ENCODE results near the gene PPP4C.

Gene PPP4C

DNA sequence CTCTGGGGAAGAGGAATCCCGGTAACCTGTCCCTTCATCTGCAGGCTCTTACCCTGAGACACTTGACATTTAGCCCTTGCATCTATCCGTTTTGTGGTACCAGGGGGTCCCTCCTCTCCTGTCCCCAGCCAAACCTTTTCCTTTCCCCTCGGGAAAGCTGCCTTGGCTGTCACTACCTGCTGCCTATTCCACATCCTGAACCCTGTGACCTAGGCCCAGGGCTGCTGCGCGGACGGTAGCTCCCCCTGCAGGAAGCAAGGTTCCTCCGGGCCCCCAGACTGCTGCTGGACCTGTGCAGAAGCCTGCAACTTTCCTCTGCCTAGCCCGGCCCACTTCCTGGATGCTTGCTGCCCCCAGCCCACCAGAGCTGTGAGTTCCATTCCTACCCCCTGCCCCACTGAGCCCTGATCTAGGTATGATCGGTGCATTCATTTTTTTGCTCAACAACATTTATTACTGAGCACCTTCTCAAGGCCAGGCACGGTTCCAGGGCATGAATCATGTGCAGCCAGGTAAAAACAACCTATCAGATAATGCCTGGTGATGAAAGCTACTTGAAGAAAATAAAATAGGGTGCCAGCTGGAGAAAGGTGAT lies 20.7 kb upstream of the PPP4C start:
- no peak overlapping the region for H3K4me3 ChIP-seq (ENCODE audit: low read length)
- peak; percentile 88 for DNase-seq (ENCODE audit: low read depth)
- TF ChIP-seq, protein P1, sequence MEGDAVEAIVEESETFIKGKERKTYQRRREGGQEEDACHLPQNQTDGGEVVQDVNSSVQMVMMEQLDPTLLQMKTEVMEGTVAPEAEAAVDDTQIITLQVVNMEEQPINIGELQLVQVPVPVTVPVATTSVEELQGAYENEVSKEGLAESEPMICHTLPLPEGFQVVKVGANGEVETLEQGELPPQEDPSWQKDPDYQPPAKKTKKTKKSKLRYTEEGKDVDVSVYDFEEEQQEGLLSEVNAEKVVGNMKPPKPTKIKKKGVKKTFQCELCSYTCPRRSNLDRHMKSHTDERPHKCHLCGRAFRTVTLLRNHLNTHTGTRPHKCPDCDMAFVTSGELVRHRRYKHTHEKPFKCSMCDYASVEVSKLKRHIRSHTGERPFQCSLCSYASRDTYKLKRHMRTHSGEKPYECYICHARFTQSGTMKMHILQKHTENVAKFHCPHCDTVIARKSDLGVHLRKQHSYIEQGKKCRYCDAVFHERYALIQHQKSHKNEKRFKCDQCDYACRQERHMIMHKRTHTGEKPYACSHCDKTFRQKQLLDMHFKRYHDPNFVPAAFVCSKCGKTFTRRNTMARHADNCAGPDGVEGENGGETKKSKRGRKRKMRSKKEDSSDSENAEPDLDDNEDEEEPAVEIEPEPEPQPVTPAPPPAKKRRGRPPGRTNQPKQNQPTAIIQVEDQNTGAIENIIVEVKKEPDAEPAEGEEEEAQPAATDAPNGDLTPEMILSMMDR (IDR thresholded peaks at IDR 0.05; ENCODE audit: insufficient read depth, low read depth, low read length, missing control alignments), result peak; percentile 70

DNA sequence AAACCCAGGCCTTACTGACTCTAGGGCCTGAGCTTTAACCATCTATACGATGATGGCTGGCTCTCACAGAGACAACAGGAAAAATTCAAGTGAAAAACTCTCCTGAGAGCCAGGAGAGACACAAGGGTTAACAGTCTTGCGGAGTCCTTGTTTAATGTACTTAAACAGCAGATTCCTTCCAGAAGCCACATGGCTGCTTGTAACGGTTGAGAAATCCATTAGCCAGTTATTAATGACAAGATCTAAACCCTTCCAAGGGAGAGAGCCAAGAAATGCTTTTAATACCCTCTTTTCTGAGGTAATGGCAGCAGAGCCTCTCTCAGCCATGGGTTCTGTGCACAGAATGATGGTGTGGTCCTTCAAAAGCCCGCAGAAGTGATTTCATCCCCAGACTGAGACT lies 15.4 kb upstream of the PPP4C start:
- no peak overlapping the region for H3K4me3 ChIP-seq (ENCODE audit: low read length)
- TF ChIP-seq, protein P1 (IDR thresholded peaks at IDR 0.05; ENCODE audit: insufficient read depth, low read depth, low read length, missing control alignments), result no peak
- DNase-seq (ENCODE audit: low read depth), result no peak

DNA sequence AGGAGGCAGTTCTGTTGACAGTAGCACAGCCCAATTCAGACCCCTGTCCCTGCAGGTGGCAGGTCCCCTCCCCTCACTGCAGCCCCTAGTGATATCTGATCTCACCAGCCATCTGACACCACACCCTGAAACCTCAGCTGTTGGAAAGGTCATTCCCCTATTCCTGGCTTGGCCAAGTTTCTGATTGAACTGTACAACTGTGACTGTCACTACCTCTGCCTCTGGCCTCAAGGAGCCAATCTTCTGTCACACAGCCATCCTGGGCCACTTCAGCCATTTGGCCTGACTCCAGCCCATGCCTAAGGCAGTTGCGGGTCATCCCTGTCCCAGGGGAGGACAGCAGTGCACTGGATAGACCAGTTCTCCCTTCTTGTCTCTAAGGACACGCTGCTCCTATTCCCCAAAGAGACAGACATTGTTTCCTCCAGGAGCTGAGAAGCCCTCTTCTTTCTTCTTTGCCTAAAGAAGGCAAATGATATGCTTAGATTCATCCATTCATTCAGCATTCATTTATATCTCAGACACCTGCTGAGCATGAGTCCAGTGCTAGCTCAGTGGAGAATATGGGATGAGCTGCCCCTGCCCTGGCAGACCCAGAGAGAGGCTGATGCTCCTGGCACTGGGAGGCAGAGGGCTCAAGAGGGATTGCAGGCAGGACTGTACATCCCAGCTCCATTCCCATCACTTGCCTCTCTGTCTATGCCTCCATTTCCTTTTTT lies 14.8 kb upstream of the PPP4C start:
- TF ChIP-seq, protein P1 (IDR thresholded peaks at IDR 0.05; ENCODE audit: insufficient read depth, low read depth, low read length, missing control alignments), result no peak
- no peak for DNase-seq (ENCODE audit: low read depth)
- no peak overlapping the region for H3K4me3 ChIP-seq (ENCODE audit: low read length)

DNA sequence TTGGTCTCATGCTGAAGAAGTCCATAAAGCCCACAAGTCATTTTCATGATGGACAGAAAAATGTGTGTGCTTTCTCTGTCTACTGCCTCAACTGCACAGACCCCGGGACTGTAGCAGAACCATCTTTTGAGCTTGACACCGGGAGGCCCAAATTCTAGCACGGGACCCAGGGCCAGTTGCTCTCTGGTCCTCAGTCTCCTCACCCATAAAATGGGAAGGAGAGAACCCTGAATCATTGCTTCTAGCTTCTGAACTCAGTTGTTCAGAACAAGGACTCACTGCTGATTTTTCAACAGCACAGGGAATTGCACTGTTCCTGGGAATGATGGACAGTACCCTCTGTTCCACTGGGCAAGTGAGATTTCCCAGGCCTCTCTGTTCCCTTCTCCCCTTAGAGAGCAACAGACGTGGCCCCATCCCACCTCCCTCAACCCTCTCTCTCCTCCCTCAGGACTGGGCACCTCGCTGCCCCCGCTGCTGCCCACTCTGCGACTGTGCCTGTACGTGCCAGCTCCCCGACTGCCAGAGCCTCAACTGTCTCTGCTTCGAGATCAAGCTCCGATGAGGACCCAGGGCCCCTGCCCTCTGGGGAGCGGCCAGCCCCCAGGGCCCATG lies 12.4 kb upstream of the PPP4C start:
- H3K4me3 ChIP-seq (ENCODE audit: low read length), result peak overlapping the region; percentile 96
- TF ChIP-seq, protein P1 (IDR thresholded peaks at IDR 0.05; ENCODE audit: insufficient read depth, low read depth, low read length, missing control alignments), result no peak
- no peak for DNase-seq (ENCODE audit: low read depth)

DNA sequence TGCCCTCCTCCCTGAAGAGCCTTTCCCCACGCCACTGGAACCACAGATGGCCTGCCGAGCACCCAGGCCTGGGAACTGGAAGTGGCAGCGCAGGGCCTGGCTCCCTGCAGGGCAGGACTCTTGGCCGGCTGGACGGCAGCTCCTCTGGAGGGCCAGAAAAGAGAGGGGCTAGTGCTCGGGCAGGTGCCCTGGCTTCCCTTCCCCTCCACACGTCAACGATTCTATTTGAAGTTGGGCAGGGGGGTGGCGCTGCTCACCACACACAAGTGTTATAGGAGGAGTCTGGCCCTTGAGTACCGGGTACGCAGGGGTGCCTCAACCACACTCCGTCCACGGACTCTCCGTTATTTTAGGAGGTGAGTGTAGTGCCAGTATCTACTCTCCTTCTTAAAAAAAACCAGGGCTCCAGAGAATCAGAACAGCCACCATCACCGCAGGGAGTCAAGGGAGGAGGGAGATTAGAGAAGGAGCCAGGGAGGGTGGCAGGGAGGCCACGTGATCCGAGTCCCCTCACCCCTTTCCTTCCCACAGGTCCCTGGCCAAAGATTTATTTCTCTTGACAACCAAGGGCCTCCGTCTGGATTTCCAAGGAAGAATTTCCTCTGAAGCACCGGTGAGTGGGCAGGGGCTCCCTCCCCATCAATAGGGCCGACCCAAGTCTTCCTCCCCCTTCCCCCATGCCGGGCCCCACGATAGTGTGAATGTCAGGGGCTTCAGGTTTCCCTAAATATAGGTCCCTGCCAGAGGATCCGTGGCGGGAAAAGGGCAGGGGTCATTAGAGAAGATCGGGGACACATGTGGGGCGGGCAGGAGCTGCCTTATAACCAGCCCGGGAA lies 11.7 kb upstream of the PPP4C start:
- peak; percentile 56 for DNase-seq (ENCODE audit: low read depth)
- TF ChIP-seq, protein P1 (IDR thresholded peaks at IDR 0.05; ENCODE audit: insufficient read depth, low read depth, low read length, missing control alignments), result peak; percentile 31
- H3K4me3 ChIP-seq (ENCODE audit: low read length), result peak overlapping the region; percentile 96

DNA sequence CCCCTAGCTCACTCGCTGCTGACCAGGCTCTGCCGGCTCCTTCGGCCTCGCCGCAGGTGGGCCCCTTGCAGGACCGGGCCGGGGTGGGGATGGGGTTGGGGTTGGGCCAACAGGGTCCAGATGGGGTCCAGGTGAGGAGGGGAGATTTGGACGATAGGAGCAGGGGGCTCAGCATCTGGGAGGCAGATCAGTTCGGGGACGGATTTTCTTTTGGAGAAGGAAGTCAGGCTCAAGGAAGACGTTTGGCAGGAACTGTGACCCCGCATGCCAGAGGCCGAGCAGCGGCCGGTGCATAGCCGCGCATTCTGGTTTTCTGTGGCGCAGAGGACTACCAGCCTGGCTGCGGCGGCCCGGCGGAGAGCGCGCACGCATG lies 11.1 kb upstream of the PPP4C start:
- TF ChIP-seq, protein P1 (IDR thresholded peaks at IDR 0.05; ENCODE audit: insufficient read depth, low read depth, low read length, missing control alignments), result no peak
- peak overlapping the region; percentile 96 for H3K4me3 ChIP-seq (ENCODE audit: low read length)
- DNase-seq (ENCODE audit: low read depth), result no peak

Measured in epithelial cell of esophagus (primary cell).